OCI-LY7 (cell line): ENCODE measurements around the gene DISC1. TPM values are rescaled to one million over a fixed set of nuclear protein-coding genes. Genes with fewer than 3 reads are reported as not detected.

Source experiments
- BruUV-seq: library from RNA; stranded (reverse); fragments of 400-500 nt; replicated peaks from 2 replicates; lab custom pipeline; 2021; lab: Mats Ljungman, UMichigan
- CTCF ChIA-PET: fragments of 300-600 bp; sonication (Branson Sonifier 250); formaldehyde crosslinking; loops from one replicate; lab custom pipeline; 2022; ENCODE audit warnings: antibody characterized with exemption; ENCODE audit not compliant: unreplicated experiment; lab: Charles Lee
- POLR2A ChIA-PET: fragments of 300-600 bp; sonication (Branson Sonifier 250); formaldehyde crosslinking; loops from one replicate; lab custom pipeline; 2022; ENCODE audit warnings: antibody characterized with exemption; lab: Charles Lee
- DNase-seq: peaks from one replicate; pipeline ENCODE4 v3.0.0-alpha.2; 2015; ENCODE audit warnings: low spot score
- H2AFZ ChIP-seq: fragments of 200-600 bp; sonication (generic), shearing (Covaris generic); 2 replicates; pipeline ENCODE4 v1.6.1; 2014; ENCODE audit warnings: mild to moderate bottlenecking, antibody characterized with exemption, low read length, moderate library complexity
- H3K27ac ChIP-seq: fragments of 200-600 bp; sonication (generic); 2 replicates; pipeline ENCODE4 v1.5.1; 2014; ENCODE audit warnings: mixed run types, low read depth, mild to moderate bottlenecking, moderate library complexity, low read length, inconsistent platforms; ENCODE audit not compliant: poor library complexity, severe bottlenecking
- H3K36me3 ChIP-seq: fragments of 200-600 bp; sonication (generic); 2 replicates; pipeline ENCODE4 v1.6.1; 2014; ENCODE audit warnings: mild to moderate bottlenecking, antibody characterized with exemption, low read length, moderate library complexity, mixed read lengths; ENCODE audit not compliant: insufficient read depth
- H3K4me1 ChIP-seq: fragments of 200-600 bp; sonication (generic); 2 replicates; pipeline ENCODE4 v1.5.1; 2014; ENCODE audit warnings: mild to moderate bottlenecking, low read length; ENCODE audit not compliant: insufficient read depth, poor library complexity, severe bottlenecking
- H3K4me2 ChIP-seq: fragments of 200-600 bp; sonication (generic); 2 replicates; pipeline ENCODE4 v1.6.1; 2014; ENCODE audit warnings: mild to moderate bottlenecking, low read length
- H3K4me3 ChIP-seq: fragments of 200-600 bp; sonication (generic); 2 replicates; pipeline ENCODE4 v1.5.1; 2014; ENCODE audit warnings: mild to moderate bottlenecking, low read depth, low read length; ENCODE audit not compliant: poor library complexity, severe bottlenecking
- H3K79me2 ChIP-seq: fragments of 200-600 bp; sonication (generic); 2 replicates; pipeline ENCODE4 v1.6.1; 2016; ENCODE audit warnings: low read depth, mild to moderate bottlenecking, low read length, moderate library complexity, mixed read lengths; ENCODE audit not compliant: insufficient read depth
- H3K9me2 ChIP-seq: fragments of 200-600 bp; sonication (generic); 2 replicates; pipeline ENCODE4 v1.6.1; 2016; ENCODE audit warnings: mild to moderate bottlenecking, low read length, mixed read lengths; ENCODE audit not compliant: insufficient read depth
- H3K9me3 ChIP-seq: fragments of 200-600 bp; sonication (generic); 2 replicates; pipeline ENCODE4 v1.6.1; 2014; ENCODE audit warnings: mild to moderate bottlenecking, mixed run types, low read length, mixed read lengths
- H4K20me1 ChIP-seq: fragments of 200-600 bp; sonication (generic); 2 replicates; pipeline ENCODE4 v1.6.1; 2014; ENCODE audit warnings: mild to moderate bottlenecking, antibody characterized with exemption, low read length, moderate library complexity, mixed read lengths; ENCODE audit not compliant: insufficient read depth
- EZH2phosphoT487 ChIP-seq: fragments of 200-600 bp; sonication (generic); IDR thresholded peaks from 2 replicates; pipeline ENCODE4 v1.6.1; 2018; ENCODE audit warnings: low read depth, borderline replicate concordance, mild to moderate bottlenecking, mixed run types, antibody characterized with exemption, low read length, moderate library complexity, mixed read lengths
- intact Hi-C: fragments of 100-400 bp; cut with micrococcal nuclease; formaldehyde crosslinking; loops from one replicate; pipeline ENCODE4 v1.10.0; 2022; ENCODE audit not compliant: unreplicated experiment
- small RNA-seq: library from RNA; depleted of rRNA; stranded (forward); fragments of <200 nt; gene quantifications from one replicate; pipeline ENCODE3, GENCODE V24; 2014
- total RNA-seq, 2 experiments: library from RNA; depleted of rRNA in 1 of 2; stranded (reverse); fragments of >200 nt in 1 of 2; shearing (Covaris generic) in 1 of 2; gene quantifications; 2 replicates each; pipeline ENCODE4 v1.2.3, GENCODE V29; 2014 to 2022
- TF ChIP-seq, protein P1 (sequence below): fragments of 200-600 bp; sonication (generic); conservative IDR thresholded peaks from 2 replicates; pipeline ENCODE4 v1.5.1; 2014; ENCODE audit warnings: mild to moderate bottlenecking, antibody characterized with exemption, low read length, moderate library complexity, mixed read lengths

DISC1 gene
- total RNA-seq, 2 experiments from 2014 or later, result 0.91 TPM; not detected in 1

DNA sequence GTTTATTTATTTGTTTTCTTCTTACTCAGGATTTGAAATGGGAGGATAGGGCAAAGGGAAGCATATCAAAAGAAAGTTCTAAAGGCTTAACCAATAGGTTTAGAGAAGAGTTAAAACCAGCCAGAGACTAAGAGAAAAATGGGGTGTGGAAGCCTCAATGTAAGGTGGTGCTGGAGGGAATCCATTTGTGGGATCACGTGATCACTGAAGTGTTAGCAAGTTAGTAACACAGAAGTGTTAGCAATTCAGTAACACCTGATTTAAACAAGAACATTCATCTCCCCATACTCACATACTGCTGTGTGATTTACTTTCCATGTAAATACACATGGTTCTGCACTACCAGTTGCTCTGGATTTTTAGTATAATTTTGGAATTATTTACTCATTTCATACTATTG lies 451.2 kb downstream of the DISC1 start:
- H3K4me3 ChIP-seq, result no peak overlapping the region
- H3K36me3 ChIP-seq, result no peaks in the 10 kb centered on the region
- BruUV-seq, result no TSS peak
- H4K20me1 ChIP-seq, result no peaks in the 10 kb centered on the region
- H3K4me1 ChIP-seq, result no peaks in the 10 kb centered on the region
- no peaks in the 10 kb centered on the region for H3K9me3 ChIP-seq
- CTCF ChIA-PET, result no interaction called here
- no peak for DNase-seq
- TF ChIP-seq, protein P1, sequence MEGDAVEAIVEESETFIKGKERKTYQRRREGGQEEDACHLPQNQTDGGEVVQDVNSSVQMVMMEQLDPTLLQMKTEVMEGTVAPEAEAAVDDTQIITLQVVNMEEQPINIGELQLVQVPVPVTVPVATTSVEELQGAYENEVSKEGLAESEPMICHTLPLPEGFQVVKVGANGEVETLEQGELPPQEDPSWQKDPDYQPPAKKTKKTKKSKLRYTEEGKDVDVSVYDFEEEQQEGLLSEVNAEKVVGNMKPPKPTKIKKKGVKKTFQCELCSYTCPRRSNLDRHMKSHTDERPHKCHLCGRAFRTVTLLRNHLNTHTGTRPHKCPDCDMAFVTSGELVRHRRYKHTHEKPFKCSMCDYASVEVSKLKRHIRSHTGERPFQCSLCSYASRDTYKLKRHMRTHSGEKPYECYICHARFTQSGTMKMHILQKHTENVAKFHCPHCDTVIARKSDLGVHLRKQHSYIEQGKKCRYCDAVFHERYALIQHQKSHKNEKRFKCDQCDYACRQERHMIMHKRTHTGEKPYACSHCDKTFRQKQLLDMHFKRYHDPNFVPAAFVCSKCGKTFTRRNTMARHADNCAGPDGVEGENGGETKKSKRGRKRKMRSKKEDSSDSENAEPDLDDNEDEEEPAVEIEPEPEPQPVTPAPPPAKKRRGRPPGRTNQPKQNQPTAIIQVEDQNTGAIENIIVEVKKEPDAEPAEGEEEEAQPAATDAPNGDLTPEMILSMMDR, result no peak
- H3K27ac ChIP-seq, result no peak overlapping the region
- no peak overlapping the region for H2AFZ ChIP-seq
- H3K9me2 ChIP-seq, result no peaks in the 10 kb centered on the region
- intact Hi-C loops, result no loop called here
- POLR2A ChIA-PET, result no interaction called here
- no peaks in the 10 kb centered on the region for H3K79me2 ChIP-seq
- H3K4me2 ChIP-seq, result no peak overlapping the region

DNA sequence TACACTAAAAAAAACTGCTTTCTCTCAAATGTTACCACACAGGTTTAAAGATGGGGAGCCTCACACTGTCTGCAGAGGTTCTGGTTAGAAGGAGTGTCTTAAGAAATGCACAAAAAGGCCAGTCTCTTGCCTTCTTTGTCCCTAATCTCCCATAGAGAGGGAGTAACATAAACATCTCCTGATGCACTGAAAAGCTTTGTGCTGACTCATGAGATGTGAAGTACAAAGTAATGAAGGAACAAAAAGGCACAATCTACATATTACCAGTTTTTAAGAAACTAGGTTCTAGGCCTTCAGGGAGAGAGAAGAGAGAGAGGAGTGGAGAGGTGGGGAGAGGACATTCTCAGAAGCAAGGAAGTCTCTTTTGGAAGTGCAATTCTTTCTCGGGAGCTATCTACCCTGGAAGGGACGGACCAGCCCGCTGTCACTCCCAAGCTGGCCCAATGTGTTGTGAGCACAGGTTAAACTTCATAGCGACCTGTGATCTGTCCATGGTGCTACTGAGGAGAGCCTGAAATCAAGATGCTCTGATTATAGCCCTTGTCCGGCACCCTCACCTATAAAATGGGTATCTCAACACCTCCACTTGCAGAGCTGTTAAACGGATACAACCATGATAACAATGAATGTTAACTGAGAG lies 458.1 kb downstream of the DISC1 start:
- no peaks in the 10 kb centered on the region for H3K36me3 ChIP-seq
- no peaks in the 10 kb centered on the region for H3K9me3 ChIP-seq
- DNase-seq, result no peak
- intact Hi-C loops, result no loop called here
- CTCF ChIA-PET, result no interaction called here
- no TSS peak for BruUV-seq
- H3K4me1 ChIP-seq, result no peaks in the 10 kb centered on the region
- POLR2A ChIA-PET, result no interaction called here
- H2AFZ ChIP-seq, result no peak overlapping the region
- no peaks in the 10 kb centered on the region for H4K20me1 ChIP-seq
- no peaks in the 10 kb centered on the region for H3K9me2 ChIP-seq
- no peaks in the 10 kb centered on the region for H3K79me2 ChIP-seq
- no peak overlapping the region for H3K27ac ChIP-seq
- TF ChIP-seq EZH2phosphoT487, result no peak
- TF ChIP-seq, protein P1, result no peak
- H3K4me3 ChIP-seq, result no peak overlapping the region
- H3K4me2 ChIP-seq, result no peak overlapping the region

DNA sequence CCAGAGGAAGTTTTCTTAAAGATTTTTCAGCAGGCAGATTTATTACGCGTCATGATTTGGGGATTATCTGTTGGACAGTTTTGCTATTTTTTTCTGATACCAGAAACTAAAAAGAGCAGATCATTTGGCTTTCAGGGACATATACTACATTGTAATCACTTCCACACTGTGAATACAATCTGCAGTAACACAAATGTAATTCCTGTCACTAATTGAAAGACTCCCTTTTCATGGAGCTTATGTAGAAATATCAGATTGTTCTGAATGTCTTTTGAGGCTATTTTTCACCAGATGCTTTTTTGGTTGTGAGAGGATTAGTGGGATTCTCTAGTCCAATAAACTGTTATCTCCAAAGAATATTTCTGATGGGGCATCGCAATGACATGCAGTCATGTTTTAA lies 464.2 kb downstream of the DISC1 start:
- TF ChIP-seq, protein P1, result no peak
- no peak for TF ChIP-seq EZH2phosphoT487
- H3K9me3 ChIP-seq, result no peaks in the 10 kb centered on the region
- ChIA-PET POLR2A (interaction anchor here (0.6 kb wide), 1 partner anchor 20 kb away, joined by 5 read pairs; no protein-coding TSS in a partner anchor), CTCF (no interaction called here)
- H2AFZ ChIP-seq, result no peak overlapping the region
- BruUV-seq, result no TSS peak
- H3K36me3 ChIP-seq, result no peaks in the 10 kb centered on the region
- H3K4me1 ChIP-seq, result no peaks in the 10 kb centered on the region
- no peaks in the 10 kb centered on the region for H3K9me2 ChIP-seq
- intact Hi-C loops, result no loop called here
- H3K4me2 ChIP-seq, result no peak overlapping the region
- DNase-seq, result no peak
- H3K79me2 ChIP-seq, result no peaks in the 10 kb centered on the region
- no peaks in the 10 kb centered on the region for H4K20me1 ChIP-seq
- no peak overlapping the region for H3K27ac ChIP-seq
- H3K4me3 ChIP-seq, result no peak overlapping the region

Small RNA genes lying within 50 kb of the gene (small RNA-seq; reads per million reads assigned to genes)
- gene RF02102 (not detected), gene RNU5A-5P (26.1 reads per million, percentile 97 among the genes with 10 or more reads in this experiment)

Other genes starting within 250 kb of the DISC1 start
- 17.8 and 19.0 TPM in 2 replicates for gene EGLN1, start 204.5 kb upstream of the DISC1 start, total RNA-seq (2014; rRNA removed; shearing (Covaris generic))
- 27.0 and 36.6 TPM in 2 replicates for gene EGLN1, start 204.5 kb upstream of the DISC1 start, total RNA-seq (2022)
- 17.4 and 17.8 TPM in 2 replicates for gene TSNAX, start 98.1 kb upstream of the DISC1 start, total RNA-seq (2014; rRNA removed; shearing (Covaris generic))
- 31.3 and 33.5 TPM in 2 replicates for gene TSNAX, start 98.1 kb upstream of the DISC1 start, total RNA-seq (2022)